Mesodermal cell (in vitro differentiated cells): ENCODE data around the gene PTGR3.

Experiments
- H3K27ac ChIP-seq: 2 replicates; pipeline ENCODE4 v1.7.0; 2013; ENCODE audit warnings: mild to moderate bottlenecking, low read depth, low read length, moderate library complexity; ENCODE audit not compliant: severe bottlenecking
- H3K36me3 ChIP-seq: 2 replicates; pipeline ENCODE4 v1.7.1; 2013; ENCODE audit warnings: mild to moderate bottlenecking, low read length, moderate library complexity; ENCODE audit not compliant: control insufficient read depth, insufficient read depth
- H3K4me1 ChIP-seq: one replicate; pipeline ENCODE4 v1.7.1; 2013; ENCODE audit warnings: mild to moderate bottlenecking, low read length; ENCODE audit not compliant: insufficient read depth, control insufficient read depth, poor library complexity, severe bottlenecking
- H3K4me3 ChIP-seq: 2 replicates; pipeline ENCODE4 v1.7.0; 2013; ENCODE audit warnings: low read length, control low read depth, mild to moderate bottlenecking; ENCODE audit not compliant: insufficient read depth, poor library complexity, severe bottlenecking; ENCODE audit errors: extremely low read depth
- H3K9me3 ChIP-seq: 2 replicates; pipeline ENCODE4 v1.7.1; 2013; ENCODE audit warnings: mild to moderate bottlenecking, low read length, moderate library complexity; ENCODE audit not compliant: control insufficient read depth
- WGBS, 2 experiments: methylation state at CpG; one replicate each; pipeline ENCODE4 v1.1.5; 2013; ENCODE audit warnings: missing lambda C conversion rate in 2 of 2; ENCODE audit not compliant: insufficient coverage in 2 of 2; 5-methylcytosine and 5-hydroxymethylcytosine counted together

The PTGR3 gene

GRCh38 chr18:75221897-75222296 lies 13.0 kb upstream of the PTGR3 start:
- no peak overlapping the region for H3K27ac ChIP-seq
- no peaks in the 10 kb centered on the region for H3K4me1 ChIP-seq
- 94 to 98% methylated on average over 6 to 7 of the region's 7 CpGs for WGBS, 2 experiments
- no peak overlapping the region for H3K4me3 ChIP-seq
- no peaks in the 10 kb centered on the region for H3K36me3 ChIP-seq
- no peaks in the 10 kb centered on the region for H3K9me3 ChIP-seq

DNA sequence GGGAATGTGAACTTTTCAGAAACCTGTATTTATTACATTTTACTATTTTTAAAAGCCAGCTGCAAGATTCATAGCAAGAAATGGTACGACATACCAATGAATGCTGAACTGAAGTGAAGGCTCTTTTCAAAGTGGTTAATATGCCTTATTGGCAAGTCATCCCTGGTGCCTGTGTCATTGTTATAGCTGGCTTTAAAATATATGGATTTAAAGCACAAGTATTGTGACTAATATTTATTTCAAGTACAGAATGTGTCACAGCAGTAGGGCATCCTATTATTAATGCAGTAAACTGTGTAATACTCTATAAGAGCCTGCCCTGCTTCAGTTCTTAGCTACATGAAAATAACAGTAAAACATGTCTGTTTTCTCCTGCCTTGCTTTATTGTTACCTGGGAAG lies 12.5 kb upstream of the PTGR3 start:
- Histone ChIP-seq H3K4me1 (no peaks in the 10 kb centered on the region), H3K4me3 (no peak overlapping the region), H3K27ac (no peak overlapping the region), H3K36me3 (no peaks in the 10 kb centered on the region), H3K9me3 (no peaks in the 10 kb centered on the region)
- WGBS, 2 experiments, result 100% methylated on average over 1 of the region's 1 CpG; no CpG with 5 or more reads in 1 of the 2 experiments

DNA sequence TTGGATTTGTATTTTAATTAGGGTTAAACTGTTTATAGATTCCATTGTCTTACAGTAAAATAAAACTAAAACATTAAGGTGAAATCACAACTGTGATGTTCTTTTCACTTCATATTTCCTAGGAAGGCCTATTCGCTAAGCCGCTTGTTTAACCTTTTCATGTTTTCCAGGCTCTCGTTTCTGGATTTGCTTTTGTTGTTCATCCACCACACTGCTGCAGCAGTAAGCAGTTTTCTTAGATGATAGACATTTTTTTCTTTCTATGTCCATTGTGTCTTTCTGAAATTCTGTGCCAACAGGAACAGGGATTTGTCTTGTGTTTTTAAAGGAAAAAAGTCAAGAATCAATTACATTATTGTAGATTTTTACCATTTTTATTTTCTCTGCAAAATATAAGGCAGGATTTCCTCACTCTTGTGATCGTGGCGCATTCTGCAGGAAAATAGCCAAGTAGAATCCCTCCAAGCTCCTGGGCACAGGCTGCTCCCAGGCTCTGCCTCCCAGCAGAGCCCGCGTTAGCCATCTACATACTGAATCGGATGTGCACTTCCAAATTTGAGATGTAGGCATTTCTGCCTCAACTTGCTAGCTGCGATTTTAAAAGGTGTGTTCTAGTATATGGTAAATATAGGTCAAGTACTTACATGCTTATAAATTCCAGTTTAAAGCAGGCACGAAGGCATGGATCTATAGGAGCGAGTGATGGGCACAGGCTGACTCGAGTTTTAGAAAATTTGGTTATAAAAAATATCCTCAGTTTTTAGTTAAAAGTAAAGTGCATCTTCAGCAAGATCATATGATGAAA lies 11.8 kb upstream of the PTGR3 start:
- Histone ChIP-seq H3K27ac (no peak overlapping the region), H3K4me3 (no peak overlapping the region), H3K9me3 (no peaks in the 10 kb centered on the region), H3K4me1 (no peaks in the 10 kb centered on the region), H3K36me3 (no peaks in the 10 kb centered on the region)
- 94 to 98% methylated on average over 7 to 8 of the region's 12 CpGs for WGBS, 2 experiments

- H3K36me3 ChIP-seq, result no peaks in the 10 kb centered on the region
- H3K27ac ChIP-seq, result no peak overlapping the region
- H3K9me3 ChIP-seq, result no peaks in the 10 kb centered on the region
- WGBS, 2 experiments, result 86 to 89% methylated on average over 5 to 6 of the region's 11 CpGs
- H3K4me3 ChIP-seq, result no peak overlapping the region
- H3K4me1 ChIP-seq, result no peaks in the 10 kb centered on the region
These were observed 10.9 kb upstream of the PTGR3 start for GRCh38 chr18:75219745-75220375.

- Histone ChIP-seq H3K27ac (no peak overlapping the region), H3K4me1 (no peaks in the 10 kb centered on the region), H3K36me3 (no peaks in the 10 kb centered on the region), H3K4me3 (no peak overlapping the region), H3K9me3 (no peaks in the 10 kb centered on the region)
- 94 to 96% methylated on average over 7 to 9 of the region's 12 CpGs for WGBS, 2 experiments
These were observed 9.4 kb upstream of the PTGR3 start for GRCh38 chr18:75218065-75218923.

- H3K36me3 ChIP-seq, result no peaks in the 10 kb centered on the region
- H3K9me3 ChIP-seq, result no peaks in the 10 kb centered on the region
- 93 to 94% methylated on average over 6 to 7 of the region's 10 CpGs for WGBS, 2 experiments
- H3K27ac ChIP-seq, result no peak overlapping the region
- H3K4me3 ChIP-seq, result no peak overlapping the region
- H3K4me1 ChIP-seq, result no peaks in the 10 kb centered on the region
These were observed 8.2 kb upstream of the PTGR3 start for GRCh38 chr18:75216911-75217689.

DNA sequence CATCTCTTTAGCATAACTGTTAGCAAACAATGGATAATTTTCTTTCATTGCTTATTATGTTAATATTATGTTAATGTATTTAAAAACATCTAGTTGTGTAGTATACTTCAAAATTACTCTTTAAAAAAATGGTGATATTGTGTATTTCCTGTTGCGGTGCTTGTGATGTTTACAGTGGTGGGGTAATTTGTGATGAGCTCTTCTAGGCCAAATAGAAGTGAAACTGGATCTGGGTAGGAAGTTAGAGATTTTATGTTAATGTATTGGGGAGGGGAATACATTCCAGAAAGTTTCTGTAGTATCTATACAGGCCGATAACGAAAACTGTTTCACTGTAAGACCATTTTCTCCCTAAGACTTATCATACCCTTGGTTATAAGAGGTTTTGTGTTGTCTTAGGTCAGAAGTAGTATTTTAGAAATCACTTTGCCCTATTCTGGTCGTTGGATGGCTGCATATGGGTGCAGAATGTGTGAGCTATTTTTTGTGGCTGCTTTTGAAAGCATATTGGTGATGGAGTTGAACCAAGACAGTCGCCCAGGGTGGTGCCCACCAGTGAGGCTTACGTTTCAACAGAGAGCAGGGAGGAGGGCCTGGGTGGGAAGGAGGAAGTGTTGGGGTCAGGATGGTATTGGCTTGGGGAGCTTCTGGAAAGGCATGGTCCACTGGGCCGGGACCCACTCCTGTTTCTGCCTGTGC lies 7.4 kb upstream of the PTGR3 start:
- H3K4me3 ChIP-seq, result no peak overlapping the region
- no peaks in the 10 kb centered on the region for H3K9me3 ChIP-seq
- H3K36me3 ChIP-seq, result no peaks in the 10 kb centered on the region
- no peak overlapping the region for H3K27ac ChIP-seq
- H3K4me1 ChIP-seq, result no peaks in the 10 kb centered on the region
- WGBS, 2 experiments, result 81 to 93% methylated on average over 2 to 3 of the region's 7 CpGs

- H3K9me3 ChIP-seq, result no peaks in the 10 kb centered on the region
- H3K27ac ChIP-seq, result no peak overlapping the region
- no peak overlapping the region for H3K4me3 ChIP-seq
- no peaks in the 10 kb centered on the region for H3K4me1 ChIP-seq
- no peaks in the 10 kb centered on the region for H3K36me3 ChIP-seq
- no CpG with 5 or more reads among the region's 4 CpGs for WGBS, 2 experiments
These were observed 6.7 kb upstream of the PTGR3 start for GRCh38 chr18:75215663-75216062.

GRCh38 chr18:75214766-75215510 lies 6.0 kb upstream of the PTGR3 start:
- Histone ChIP-seq H3K4me3 (no peak overlapping the region), H3K27ac (no peak overlapping the region), H3K4me1 (peaks cover 3% of the 10 kb centered on the region), H3K36me3 (no peaks in the 10 kb centered on the region), H3K9me3 (no peaks in the 10 kb centered on the region)
- WGBS, 2 experiments, result 87 to 95% methylated on average over 11 of the region's 12 CpGs
